ENCODE results near the gene DYRK1B.

DYRK1B gene

GRCh38 chr19:39843919-39844793 lies 10.2 kb upstream of the DYRK1B start (continued):
- TF ChIP-seq ZSCAN4 (tag by site-specific recombination; IDR thresholded peaks at IDR 0.05) (0 out of 2 replicates have a peak, but pooled peaks have one; percentile 21), ZNF518A (tag by site-specific recombination; conservative IDR thresholded peaks at IDR 0.05; ENCODE audit: low read depth) (no peak), BCL6B (tag by site-specific recombination; IDR thresholded peaks at IDR 0.05) (no peak), ZBTB8A (tag by site-specific recombination; IDR thresholded peaks at IDR 0.05) (no peak), ZNF202 (tag by site-specific recombination; IDR thresholded peaks at IDR 0.05; ENCODE audit: borderline replicate concordance) (no peak), ZNF660 (tag by site-specific recombination; IDR thresholded peaks at IDR 0.05) (peak; percentile 83; the same call in 1 of the 2 replicates), ZSCAN16 (tag by site-specific recombination; IDR thresholded peaks at IDR 0.05) (no peak), FEZF1 (tag by site-specific recombination; IDR thresholded peaks at IDR 0.05) (no peak), ZNF311 (tag by site-specific recombination; IDR thresholded peaks at IDR 0.05; ENCODE audit: borderline replicate concordance) (no peak), ZFP69B (tag by site-specific recombination; IDR thresholded peaks at IDR 0.05) (peak; percentile 30; the same call in 1 of the 2 replicates), ZNF544 (tag by site-specific recombination; IDR thresholded peaks at IDR 0.05) (no peak), ZNF670 (tag by site-specific recombination; IDR thresholded peaks at IDR 0.05; ENCODE audit: low read depth) (no peak), ZNF266 (tag by site-specific recombination; IDR thresholded peaks at IDR 0.05; ENCODE audit: low read depth) (no peak), ZNF692 (tag by site-specific recombination; IDR thresholded peaks at IDR 0.05) (no peak), ZNF768 (tag by site-specific recombination; IDR thresholded peaks at IDR 0.05) (no peak), ZBTB10 (tag by site-specific recombination; IDR thresholded peaks at IDR 0.05) (0 out of 2 replicates have a peak, but pooled peaks have one; percentile 73), KLF16 (tag by site-specific recombination; IDR thresholded peaks at IDR 0.05) (no peak), ZNF248 (tag by site-specific recombination; IDR thresholded peaks at IDR 0.05) (no peak), ZNF791 (tag by site-specific recombination; IDR thresholded peaks at IDR 0.05) (no peak), MYNN (tag by site-specific recombination; IDR thresholded peaks at IDR 0.05; ENCODE audit: borderline replicate concordance) (no peak), ZSCAN18 (tag by site-specific recombination; IDR thresholded peaks at IDR 0.05) (peak; percentile 28; the same call in 1 of the 2 replicates), ZNF501 (tag by site-specific recombination; IDR thresholded peaks at IDR 0.05) (no peak), ZNF24 (tag by site-specific recombination; IDR thresholded peaks at IDR 0.05) (no peak), ZSCAN5A (tag by site-specific recombination; IDR thresholded peaks at IDR 0.05) (no peak)
